Body of pancreas (tissue), 4 donors: Measurements from ENCODE around the gene SP7. TPM values are rescaled to one million over a fixed set of nuclear protein-coding genes. Genes with fewer than 3 reads are reported as not detected.

Source experiments
- ATAC-seq: fragments of 150-250 bp; one replicate; pipeline ENCODE4 v1.9.1; 2016
- DNase-seq, 4 donors: peaks; one replicate each; pipeline ENCODE4 v3.0.0-alpha.2; 2019
- H3K27ac ChIP-seq, 4 donors: fragments of 200-600 bp; sonication (generic); 1 replicate in 3 of 4; 2 replicates in 1 of 4; pipeline versions ENCODE4 v1.5.1 to v1.6.1; 2016 to 2019; ENCODE audit warnings: mild to moderate bottlenecking in 1 of 4, mixed read lengths in 1 of 4, moderate library complexity in 1 of 4
- H3K27me3 ChIP-seq, 2 donors: fragments of 200-600 bp; sonication (generic); one replicate each; pipeline ENCODE4 v1.6.0; 2016; ENCODE audit warnings: mild to moderate bottlenecking in 1 of 2
- H3K36me3 ChIP-seq, 2 donors: fragments of 200-600 bp; sonication (generic); replicated peaks in 1 of 2; 2 replicates each; pipeline ENCODE4 v1.5.1; 2016; ENCODE audit warnings: low read depth in 2 of 2; ENCODE audit not compliant: insufficient read depth in 1 of 2
- H3K4me1 ChIP-seq: fragments of 200-600 bp; sonication (generic); one replicate; pipeline ENCODE4 v1.6.0; 2016
- H3K4me3 ChIP-seq, 2 donors: fragments of 200-600 bp; sonication (generic); 1 replicate in 1 of 2; 2 replicates in 1 of 2; pipeline ENCODE4 v1.5.1; 2016 to 2019
- H3K9me3 ChIP-seq, 3 donors: fragments of 200-600 bp; sonication (generic); 1 replicate in 2 of 3; 2 replicates in 1 of 3; pipeline ENCODE4 v1.5.1; 2016
- CTCF ChIP-seq, 7 experiments: fragments of 450-650 bp in 4 of 7; fragments of 200-600 bp in 3 of 7; sonication (generic) in 3 of 7; IDR thresholded peaks; one replicate each; pipeline ENCODE4 v1.5.1; 2016 to 2019; ENCODE audit warnings: antibody characterized with exemption in 7 of 7
- POLR2A ChIP-seq, 3 donors: fragments of 450-650 bp; IDR thresholded peaks; one replicate each; pipeline ENCODE4 v1.6.1; 2016; ENCODE audit warnings: antibody characterized with exemption in 3 of 3, mild to moderate bottlenecking in 2 of 3
- WGBS, 2 donors: methylation state at CpG; one replicate each; pipeline ENCODE4 v1.1.5; 2017; 5-methylcytosine and 5-hydroxymethylcytosine counted together
- intact Hi-C: fragments of 100-400 bp; cut with DNase I; formaldehyde crosslinking; loops from one replicate; pipeline ENCODE4 v1.15.1; 2023
- total RNA-seq, 2 donors: library from RNA; depleted of rRNA; stranded (reverse); fragments of >200 nt; gene quantifications; one replicate each; pipeline ENCODE4 v1.1.0, GENCODE V29; 2016

The SP7 gene
- total RNA-seq, 2 donors from 2014 or later, result not detected

GRCh38 chr12:53380104-53380793 is 44.1 kb upstream of the SP7 start, which contains the start of gene SP1:
SP1 (plus strand) TSS chr12:53380176; CDS start chr12:53380292, 116 bp downstream.
- H3K4me1 ChIP-seq, result peaks cover 54% of the 10 kb centered on the region
- TF ChIP-seq POLR2A (IDR thresholded peaks at IDR 0.05) (peak in 1 of 3 donors; percentile 32), CTCF (IDR thresholded peaks at IDR 0.05) (no peak)
- H3K27ac ChIP-seq, result peak within 1 kb of the TSS; percentile 96 to 99 (median 98)
- WGBS, 2 donors, result 0% methylated on average over 11 to 45 of the region's 71 CpGs
- DNase-seq (peak; percentile 91 to 95 (median 93)), ATAC-seq (peak; percentile 63)
- H3K36me3 ChIP-seq, result peaks cover 0 to 4% of the 10 kb centered on the region in 2 donors
- peak within 1 kb of the TSS; percentile 3 to 38 for H3K4me3 ChIP-seq
- intact Hi-C loops, result no loop called here
- H3K9me3 ChIP-seq, result no peaks in the 10 kb centered on the region
- H3K27me3 ChIP-seq, result no peaks in the 10 kb centered on the region

GRCh38 chr12:53379389-53380103 is 43.4 kb upstream of the SP7 start:
- H3K9me3 ChIP-seq, result no peaks in the 10 kb centered on the region
- peaks cover 47% of the 10 kb centered on the region for H3K4me1 ChIP-seq
- ATAC-seq (peak; percentile 81), DNase-seq (peak; percentile 99 to 100 (median 100))
- no peak overlapping the region for H3K4me3 ChIP-seq
- peak in 2 of 3 donors; percentile 92 to 94 for TF ChIP-seq POLR2A (IDR thresholded peaks at IDR 0.05)
- TF ChIP-seq CTCF (IDR thresholded peaks at IDR 0.05), result peak in 1 of 7 experiments; percentile 21
- H3K27me3 ChIP-seq, result no peaks in the 10 kb centered on the region
- 0 to 1% methylated on average over 27 to 29 of the region's 29 CpGs for WGBS, 2 donors
- peak overlapping the region; percentile 96 to 99 (median 98) for H3K27ac ChIP-seq
- H3K36me3 ChIP-seq, result peaks cover 0 to 4% of the 10 kb centered on the region in 2 donors
- intact Hi-C loops, result no loop called here

GRCh38 chr12:53378724-53379388 is 42.7 kb upstream of the SP7 start:
- H3K27me3 ChIP-seq, result no peaks in the 10 kb centered on the region
- intact Hi-C loops, result no loop called here
- H3K36me3 ChIP-seq, result peaks cover 0 to 4% of the 10 kb centered on the region in 2 donors
- peak in 1 of 3 donors; percentile 63 for TF ChIP-seq POLR2A (IDR thresholded peaks at IDR 0.05)
- TF ChIP-seq CTCF (IDR thresholded peaks at IDR 0.05), result no peak
- 9 to 11% methylated on average over 15 to 23 of the region's 23 CpGs for WGBS, 2 donors
- ATAC-seq (no peak), DNase-seq (peak in 2 of 4 donors; percentile 39 to 48)
- peak overlapping the region; percentile 90 to 97 (median 94) for H3K27ac ChIP-seq
- H3K9me3 ChIP-seq, result no peaks in the 10 kb centered on the region
- no peak overlapping the region for H3K4me3 ChIP-seq
- peaks cover 40% of the 10 kb centered on the region for H3K4me1 ChIP-seq

- no peak overlapping the region for H3K4me3 ChIP-seq
- H3K27me3 ChIP-seq, result no peaks in the 10 kb centered on the region
- H3K36me3 ChIP-seq, result peaks cover 0 to 2% of the 10 kb centered on the region in 2 donors
- H3K4me1 ChIP-seq, result peaks cover 40% of the 10 kb centered on the region
- DNase-seq, result no peak
- H3K9me3 ChIP-seq, result no peaks in the 10 kb centered on the region
- peak overlapping the region; percentile 90 to 97 (median 94) for H3K27ac ChIP-seq
- 95 to 98% methylated on average over 12 of the region's 12 CpGs for WGBS, 2 donors
- no peak for ATAC-seq
- intact Hi-C loops, result no loop called here
- TF ChIP-seq POLR2A (IDR thresholded peaks at IDR 0.05) (no peak), CTCF (IDR thresholded peaks at IDR 0.05) (no peak)
These were observed 42.1 kb upstream of the SP7 start for GRCh38 chr12:53378222-53378621.
